ENCODE results near the gene HOXB1. TPM values are rescaled to one million over a fixed set of nuclear protein-coding genes. Genes with fewer than 3 reads are reported as not detected.

The HOXB1 gene
- total and polyA plus RNA-seq, 10 donors: 0.06 TPM; not detected in 9

- Histone ChIP-seq H3K4me3 (peak overlapping the region in 2 of 8 donors; percentile 20 to 41), H3K36me3 (no peaks in the 10 kb centered on the region), H3K4me1 (peaks cover 0 to 60% (median 10%) of the 10 kb centered on the region in 6 donors), H3K9me3 (no peaks in the 10 kb centered on the region), H3K27ac (peak overlapping the region in 6 of 8 donors; percentile 27 to 89 (median 76)), H3K27me3 (replicated peaks in 1 of 7) (peaks cover 0 to 74% (median 16%) of the 10 kb centered on the region in 7 donors)
- TF ChIP-seq POLR2AphosphoS5 (IDR thresholded peaks at IDR 0.05): no peak
- intact Hi-C loops (cut with DNase I; ENCODE audit: low total_unique reads): no loop called here
- 25 to 33% (median 26%) methylated on average over 33 of the region's 33 CpGs for WGBS, 5 donors
- DNase-seq: no peak
These were observed 37.9 kb upstream of the HOXB1 start for GRCh38 chr17:48568499-48569239.

DNA sequence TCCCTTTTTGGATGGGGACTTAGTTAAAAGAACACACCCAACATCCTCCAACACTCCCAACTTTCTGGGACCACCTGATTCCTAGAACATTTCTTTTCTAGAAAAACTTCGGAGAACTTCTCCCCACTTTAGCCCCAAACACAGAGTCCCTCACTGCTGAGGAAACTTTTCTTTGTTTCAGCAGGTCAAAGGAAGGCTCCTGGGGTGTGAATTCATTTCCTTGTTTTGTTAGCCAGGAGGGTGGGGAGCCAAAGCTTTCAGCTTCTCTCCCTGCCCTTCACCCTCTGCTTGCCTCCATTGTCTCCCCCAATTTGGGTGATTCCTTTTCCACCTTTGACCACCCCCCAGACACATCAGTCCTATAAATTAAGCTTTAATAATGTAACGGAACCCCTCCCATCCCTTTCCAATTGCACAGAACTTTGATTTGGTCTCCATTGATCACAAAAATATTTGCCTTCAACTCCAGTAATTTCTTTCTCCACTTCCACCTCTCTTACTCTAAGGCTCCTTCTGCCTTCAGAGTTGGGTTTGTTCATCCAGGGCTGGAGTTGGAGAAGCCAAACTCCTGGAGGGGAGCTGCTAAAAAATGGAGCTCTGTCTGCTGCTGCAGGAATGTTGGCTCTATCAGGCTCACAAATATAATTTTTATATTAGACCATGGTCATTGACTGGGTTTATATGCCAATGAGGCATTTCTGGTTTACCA is 37.0 kb upstream of the HOXB1 start:
- WGBS, 5 donors: 77 to 82% (median 80%) methylated on average over 2 of the region's 2 CpGs
- Histone ChIP-seq H3K9me3 (no peaks in the 10 kb centered on the region), H3K36me3 (no peaks in the 10 kb centered on the region), H3K27me3 (replicated peaks in 1 of 7) (peaks cover 0 to 82% (median 18%) of the 10 kb centered on the region in 7 donors), H3K4me3 (no peak overlapping the region), H3K27ac (peak overlapping the region in 6 of 8 donors; percentile 27 to 89 (median 76)), H3K4me1 (peaks cover 0 to 67% (median 10%) of the 10 kb centered on the region in 6 donors)
- TF ChIP-seq POLR2A (IDR thresholded peaks at IDR 0.05): no peak
- TF ChIP-seq CTCF (IDR thresholded peaks at IDR 0.05 in 8 of 11, conservative IDR thresholded peaks at IDR 0.05 in 3 of 11): no peak
- no peak for TF ChIP-seq POLR2AphosphoS5 (IDR thresholded peaks at IDR 0.05)
- no peak for DNase-seq
- intact Hi-C loops (cut with DNase I; ENCODE audit: low total_unique reads): no loop called here

DNA sequence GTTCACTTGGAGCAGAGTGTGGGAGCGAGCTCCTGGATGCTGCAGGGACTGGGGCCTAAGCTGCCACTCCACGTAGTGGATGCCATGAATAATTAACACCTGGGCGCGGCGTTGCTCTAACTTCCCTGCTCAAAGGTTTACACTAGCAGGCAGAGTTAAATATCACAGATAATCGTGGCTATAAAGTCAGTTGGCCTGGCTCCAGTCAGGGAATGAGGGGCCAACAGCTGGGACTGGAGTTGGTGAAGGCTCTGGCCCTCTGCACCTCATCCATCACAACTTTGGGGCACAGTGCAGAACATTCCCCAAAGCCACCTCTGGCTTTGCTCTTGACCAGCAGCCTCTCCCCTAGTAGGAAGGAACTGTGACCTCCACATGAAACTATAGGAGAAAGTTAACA is 36.4 kb upstream of the HOXB1 start:
- no peak overlapping the region for H3K4me3 ChIP-seq
- H3K9me3 ChIP-seq: no peaks in the 10 kb centered on the region
- intact Hi-C loops (cut with DNase I; ENCODE audit: low total_unique reads): no loop called here
- H3K27me3 ChIP-seq (replicated peaks in 1 of 7): peaks cover 0 to 86% (median 18%) of the 10 kb centered on the region in 7 donors
- TF ChIP-seq POLR2AphosphoS5 (IDR thresholded peaks at IDR 0.05): no peak
- no peak for TF ChIP-seq POLR2A (IDR thresholded peaks at IDR 0.05)
- WGBS, 5 donors: 70 to 87% (median 81%) methylated on average over 5 to 6 of the region's 6 CpGs
- DNase-seq: no peak
- H3K36me3 ChIP-seq: no peaks in the 10 kb centered on the region
- peaks cover 0 to 64% (median 10%) of the 10 kb centered on the region in 6 donors for H3K4me1 ChIP-seq
- peak overlapping the region in 4 of 8 donors; percentile 68 to 89 (median 84) for H3K27ac ChIP-seq

- 41 to 62% (median 48%) methylated on average over 2 of the region's 2 CpGs for WGBS, 5 donors
- peak overlapping the region in 4 of 8 donors; percentile 68 to 89 (median 84) for H3K27ac ChIP-seq
- peaks cover 0 to 64% (median 13%) of the 10 kb centered on the region in 6 donors for H3K4me1 ChIP-seq
These were observed 35.9 kb upstream of the HOXB1 start for GRCh38 chr17:48566717-48567116.

More at GRCh38 chr17:48566717-48567116, 35.9 kb upstream of the HOXB1 start:
- intact Hi-C loops (cut with DNase I; ENCODE audit: low total_unique reads): no loop called here
- Histone ChIP-seq H3K9me3 (no peaks in the 10 kb centered on the region), H3K36me3 (no peaks in the 10 kb centered on the region), H3K4me3 (no peak overlapping the region), H3K27me3 (replicated peaks in 1 of 7) (peaks cover 0 to 90% (median 18%) of the 10 kb centered on the region in 7 donors)
- no peak for TF ChIP-seq POLR2A (IDR thresholded peaks at IDR 0.05)
- no peak for TF ChIP-seq CTCF (IDR thresholded peaks at IDR 0.05 in 8 of 11, conservative IDR thresholded peaks at IDR 0.05 in 3 of 11)
- TF ChIP-seq POLR2AphosphoS5 (IDR thresholded peaks at IDR 0.05): no peak
- no peak for DNase-seq

Measured in spleen (tissue), 11 donors.